Neutrophil (primary cell): Measurements from ENCODE around the gene BPTF.
A peak's percentile ranks its signal among the peaks of the same experiment; 100 is the strongest.

Experiments used
- H3K27ac ChIP-seq: fragments of 200-600 bp; sonication (generic); 2 replicates; pipeline ENCODE4 v1.5.1; 2016; ENCODE audit warnings: mild to moderate bottlenecking, moderate library complexity
- H3K27me3 ChIP-seq: fragments of 200-600 bp; sonication (generic); 2 replicates; pipeline ENCODE4 v1.6.0; 2016; ENCODE audit warnings: mild to moderate bottlenecking
- H3K36me3 ChIP-seq: fragments of 200-600 bp; sonication (generic); 2 replicates; pipeline ENCODE4 v1.5.1; 2017
- H3K4me1 ChIP-seq, 2 experiments: fragments of 200-600 bp in 1 of 2; sonication (generic) in 1 of 2; 1 replicate in 1 of 2; 2 replicates in 1 of 2; pipeline versions ENCODE4 v1.5.1 to v1.6.1; 2013 to 2016; ENCODE audit warnings: low read depth in 1 of 2, low read length in 1 of 2, mild to moderate bottlenecking in 1 of 2, moderate library complexity in 1 of 2; ENCODE audit not compliant: control insufficient read depth in 1 of 2, insufficient read depth in 1 of 2
- H3K4me3 ChIP-seq, 2 experiments: fragments of 200-600 bp in 1 of 2; sonication (generic) in 1 of 2; 1 replicate in 1 of 2; 2 replicates in 1 of 2; pipeline ENCODE4 v1.5.1; 2013 to 2016; ENCODE audit warnings: low read depth in 1 of 2, low read length in 1 of 2, mild to moderate bottlenecking in 1 of 2, moderate library complexity in 1 of 2
- H3K9me3 ChIP-seq: fragments of 200-600 bp; sonication (generic); 2 replicates; pipeline ENCODE4 v1.5.1; 2016
- TF ChIP-seq, protein P1 (sequence below): fragments of 200-600 bp; sonication (generic); IDR thresholded peaks from 2 replicates; pipeline ENCODE4 v1.5.1; 2016; ENCODE audit warnings: antibody characterized with exemption

Gene BPTF, protein sequence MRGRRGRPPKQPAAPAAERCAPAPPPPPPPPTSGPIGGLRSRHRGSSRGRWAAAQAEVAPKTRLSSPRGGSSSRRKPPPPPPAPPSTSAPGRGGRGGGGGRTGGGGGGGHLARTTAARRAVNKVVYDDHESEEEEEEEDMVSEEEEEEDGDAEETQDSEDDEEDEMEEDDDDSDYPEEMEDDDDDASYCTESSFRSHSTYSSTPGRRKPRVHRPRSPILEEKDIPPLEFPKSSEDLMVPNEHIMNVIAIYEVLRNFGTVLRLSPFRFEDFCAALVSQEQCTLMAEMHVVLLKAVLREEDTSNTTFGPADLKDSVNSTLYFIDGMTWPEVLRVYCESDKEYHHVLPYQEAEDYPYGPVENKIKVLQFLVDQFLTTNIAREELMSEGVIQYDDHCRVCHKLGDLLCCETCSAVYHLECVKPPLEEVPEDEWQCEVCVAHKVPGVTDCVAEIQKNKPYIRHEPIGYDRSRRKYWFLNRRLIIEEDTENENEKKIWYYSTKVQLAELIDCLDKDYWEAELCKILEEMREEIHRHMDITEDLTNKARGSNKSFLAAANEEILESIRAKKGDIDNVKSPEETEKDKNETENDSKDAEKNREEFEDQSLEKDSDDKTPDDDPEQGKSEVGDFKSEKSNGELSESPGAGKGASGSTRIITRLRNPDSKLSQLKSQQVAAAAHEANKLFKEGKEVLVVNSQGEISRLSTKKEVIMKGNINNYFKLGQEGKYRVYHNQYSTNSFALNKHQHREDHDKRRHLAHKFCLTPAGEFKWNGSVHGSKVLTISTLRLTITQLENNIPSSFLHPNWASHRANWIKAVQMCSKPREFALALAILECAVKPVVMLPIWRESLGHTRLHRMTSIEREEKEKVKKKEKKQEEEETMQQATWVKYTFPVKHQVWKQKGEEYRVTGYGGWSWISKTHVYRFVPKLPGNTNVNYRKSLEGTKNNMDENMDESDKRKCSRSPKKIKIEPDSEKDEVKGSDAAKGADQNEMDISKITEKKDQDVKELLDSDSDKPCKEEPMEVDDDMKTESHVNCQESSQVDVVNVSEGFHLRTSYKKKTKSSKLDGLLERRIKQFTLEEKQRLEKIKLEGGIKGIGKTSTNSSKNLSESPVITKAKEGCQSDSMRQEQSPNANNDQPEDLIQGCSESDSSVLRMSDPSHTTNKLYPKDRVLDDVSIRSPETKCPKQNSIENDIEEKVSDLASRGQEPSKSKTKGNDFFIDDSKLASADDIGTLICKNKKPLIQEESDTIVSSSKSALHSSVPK (N-terminal part only)

DNA sequence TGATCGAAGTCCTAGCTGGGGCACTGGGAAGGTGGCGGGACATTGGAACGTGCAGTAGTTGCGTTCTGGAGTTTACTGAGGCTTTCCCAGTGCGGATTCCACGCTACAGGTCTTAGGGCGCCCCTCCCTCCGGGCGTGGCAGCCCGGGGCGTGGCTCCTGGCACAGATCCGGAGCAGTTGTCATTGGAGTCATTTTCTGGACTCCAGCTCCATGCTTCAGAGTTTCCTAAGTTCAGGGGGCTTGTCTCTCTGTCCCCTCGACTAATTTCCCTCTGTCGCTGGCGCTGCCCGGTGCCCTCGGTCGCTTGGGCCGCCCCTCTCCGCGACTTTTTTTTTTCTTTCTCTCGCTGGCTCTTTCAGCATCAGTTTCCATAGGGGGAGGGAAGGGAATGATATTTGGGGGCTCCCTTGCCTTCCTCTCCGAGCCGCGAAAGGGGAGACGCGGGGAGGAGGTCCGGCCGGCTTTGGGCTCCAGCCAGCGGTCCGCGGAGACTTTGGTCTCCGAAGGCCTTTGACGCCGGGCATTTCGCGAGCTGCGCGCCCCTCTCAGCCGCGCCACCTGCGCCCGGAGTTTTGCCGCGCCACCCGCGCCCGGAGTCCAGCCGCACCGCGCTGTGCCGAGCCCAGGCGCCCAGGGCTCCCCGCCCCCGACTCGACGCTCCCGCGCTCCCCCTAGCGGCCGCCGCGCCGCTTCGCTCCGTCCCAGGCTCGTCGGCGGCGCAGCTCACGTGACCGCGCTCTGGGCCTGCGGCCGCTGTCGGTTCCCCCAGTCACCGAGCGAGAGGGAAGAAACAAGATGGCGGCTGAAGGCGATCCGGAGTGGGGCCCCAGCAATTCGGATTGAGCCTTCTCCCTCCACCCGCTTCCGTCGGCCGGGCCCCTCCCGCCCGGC, at the start of gene BPTF:
Gene BPTF (plus strand): TSS at position 769 of the 892 bp plus-strand sequence. CDS start 222 bp downstream, outside the sequence.
- Histone ChIP-seq H3K36me3 (no peaks in the 10 kb centered on the region), H3K4me3 (peak within 1 kb of the TSS; percentile 86 to 87), H3K27ac (peak within 1 kb of the TSS; percentile 93), H3K9me3 (no peaks in the 10 kb centered on the region), H3K27me3 (peaks cover 33% of the 10 kb centered on the region), H3K4me1 (peaks cover 28 to 29% of the 10 kb centered on the region in 2 experiments)
- TF ChIP-seq, protein P1, sequence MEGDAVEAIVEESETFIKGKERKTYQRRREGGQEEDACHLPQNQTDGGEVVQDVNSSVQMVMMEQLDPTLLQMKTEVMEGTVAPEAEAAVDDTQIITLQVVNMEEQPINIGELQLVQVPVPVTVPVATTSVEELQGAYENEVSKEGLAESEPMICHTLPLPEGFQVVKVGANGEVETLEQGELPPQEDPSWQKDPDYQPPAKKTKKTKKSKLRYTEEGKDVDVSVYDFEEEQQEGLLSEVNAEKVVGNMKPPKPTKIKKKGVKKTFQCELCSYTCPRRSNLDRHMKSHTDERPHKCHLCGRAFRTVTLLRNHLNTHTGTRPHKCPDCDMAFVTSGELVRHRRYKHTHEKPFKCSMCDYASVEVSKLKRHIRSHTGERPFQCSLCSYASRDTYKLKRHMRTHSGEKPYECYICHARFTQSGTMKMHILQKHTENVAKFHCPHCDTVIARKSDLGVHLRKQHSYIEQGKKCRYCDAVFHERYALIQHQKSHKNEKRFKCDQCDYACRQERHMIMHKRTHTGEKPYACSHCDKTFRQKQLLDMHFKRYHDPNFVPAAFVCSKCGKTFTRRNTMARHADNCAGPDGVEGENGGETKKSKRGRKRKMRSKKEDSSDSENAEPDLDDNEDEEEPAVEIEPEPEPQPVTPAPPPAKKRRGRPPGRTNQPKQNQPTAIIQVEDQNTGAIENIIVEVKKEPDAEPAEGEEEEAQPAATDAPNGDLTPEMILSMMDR, result peak; percentile 100

DNA sequence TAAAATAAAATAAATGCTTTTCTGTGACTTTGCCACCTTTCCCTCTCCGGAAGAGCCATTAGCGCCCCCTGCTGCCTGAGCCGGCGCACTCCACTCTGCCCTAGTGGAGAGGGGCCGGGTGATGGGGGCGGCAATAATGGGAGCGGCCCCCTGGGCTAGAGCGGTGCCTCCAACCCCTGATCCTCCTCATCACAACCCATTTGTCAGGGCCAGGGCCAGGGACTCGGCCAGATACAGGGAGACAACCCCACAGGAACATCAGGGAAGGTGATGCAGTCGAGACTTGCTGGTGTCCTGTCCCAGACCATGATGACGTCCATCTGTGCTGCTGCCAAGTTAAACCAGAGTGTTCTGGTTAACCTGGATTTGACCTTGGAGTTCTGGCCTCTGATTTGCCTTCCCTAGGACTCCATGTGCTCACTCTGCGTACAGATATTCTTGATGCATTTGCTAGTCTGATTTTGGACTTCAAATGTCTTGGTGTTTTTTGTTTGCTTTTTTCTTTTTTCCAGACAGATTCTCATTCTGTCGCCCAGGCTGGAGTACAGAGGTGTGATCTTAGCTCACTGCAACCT, 46.1 kb upstream of the BPTF start:
- H3K4me1 ChIP-seq, result no peaks in the 10 kb centered on the region
- no peaks in the 10 kb centered on the region for H3K27me3 ChIP-seq
- no peak overlapping the region for H3K4me3 ChIP-seq
- H3K27ac ChIP-seq, result no peak overlapping the region
- TF ChIP-seq, protein P1, result peak; percentile 50
- H3K9me3 ChIP-seq, result no peaks in the 10 kb centered on the region
- H3K36me3 ChIP-seq, result no peaks in the 10 kb centered on the region

DNA sequence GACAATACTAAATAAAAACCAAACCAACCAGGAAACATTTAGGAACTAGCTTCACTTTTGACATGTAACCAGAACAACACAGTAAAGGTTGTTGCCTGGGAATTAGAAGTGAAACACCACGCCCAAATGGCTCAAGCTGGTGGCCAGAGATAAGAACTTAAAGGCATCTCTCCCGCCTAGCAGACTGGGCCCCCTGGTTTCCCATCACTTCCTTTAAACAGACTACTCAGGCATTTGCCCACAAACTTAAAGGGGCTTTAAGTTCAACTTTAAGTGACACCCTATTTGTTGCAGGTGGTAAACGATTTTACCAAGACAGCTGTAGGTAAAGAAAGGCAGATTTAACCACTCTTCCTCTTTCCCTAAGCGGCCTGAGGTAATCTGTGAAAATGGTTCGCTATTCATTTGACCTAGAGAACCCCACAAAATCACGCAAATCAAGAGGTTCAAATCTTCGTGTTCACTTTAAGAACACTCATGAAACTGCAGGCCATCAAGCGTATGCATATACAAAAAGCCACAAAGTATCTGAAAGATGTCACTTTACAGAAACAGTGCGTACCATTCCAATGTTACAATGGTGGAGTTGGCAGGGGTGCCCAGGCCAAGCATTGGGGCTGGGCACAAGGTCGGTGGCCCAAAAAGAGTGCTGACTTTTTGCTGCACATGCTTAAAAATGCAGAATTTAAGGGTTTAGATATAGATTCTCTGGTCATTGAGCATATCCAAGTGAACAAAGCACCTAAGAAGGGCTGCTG, 40.8 kb upstream of the BPTF start:
- Histone ChIP-seq H3K27me3 (peaks cover 8% of the 10 kb centered on the region), H3K9me3 (no peaks in the 10 kb centered on the region), H3K27ac (no peak overlapping the region), H3K4me3 (no peak overlapping the region), H3K36me3 (no peaks in the 10 kb centered on the region), H3K4me1 (no peaks in the 10 kb centered on the region)
- TF ChIP-seq, protein P1, result no peak

DNA sequence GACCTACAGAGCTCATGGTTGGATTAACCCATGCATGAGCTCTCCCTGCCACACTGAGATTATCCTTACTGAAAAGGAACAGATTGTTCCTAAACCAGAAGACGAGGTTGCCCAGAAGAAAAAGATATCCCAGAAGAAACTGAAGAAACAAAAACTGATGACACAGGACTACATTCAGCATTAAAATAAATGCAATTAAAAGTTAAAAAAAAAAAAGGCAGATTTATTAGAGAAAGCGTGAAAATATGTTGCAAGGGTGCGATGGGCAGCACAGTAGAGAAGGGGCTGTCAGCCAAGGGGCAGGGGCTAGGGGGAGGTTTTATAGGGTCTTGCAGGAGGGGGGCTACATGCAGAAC, 40.2 kb upstream of the BPTF start:
- H3K4me1 ChIP-seq, result no peaks in the 10 kb centered on the region
- H3K36me3 ChIP-seq, result no peaks in the 10 kb centered on the region
- H3K27ac ChIP-seq, result no peak overlapping the region
- H3K27me3 ChIP-seq, result peaks cover 8% of the 10 kb centered on the region
- TF ChIP-seq, protein P1, result no peak
- H3K4me3 ChIP-seq, result no peak overlapping the region
- no peaks in the 10 kb centered on the region for H3K9me3 ChIP-seq
